HCT116 (cell line): Measurements from ENCODE around the gene SCNN1B. TPM values are rescaled to one million over a fixed set of nuclear protein-coding genes. Genes with fewer than 3 reads are reported as not detected.

ENCODE experiments used
- ATAC-seq: fragments of 200-7000 bp; cut with Tn5 transposase; 2 replicates; pipeline ENCODE4 v1.9.1; 2020; ENCODE audit warnings: mild to moderate bottlenecking, moderate library complexity
- BruUV-seq: library from RNA; stranded (reverse); fragments of 400-500 nt; replicated peaks from 2 replicates; lab custom pipeline; 2021; lab: Mats Ljungman, UMichigan
- CTCF ChIA-PET: fragments of 300-600 bp; sonication (Branson Sonifier 250); formaldehyde crosslinking; loops from one replicate; lab custom pipeline; 2021; ENCODE audit warnings: antibody characterized with exemption; lab: Charles Lee
- POLR2A ChIA-PET: fragments of 300-600, 350-600 bp; sonication (Branson Sonifier 250); formaldehyde crosslinking; loops from one replicate; lab custom pipeline; 2021; ENCODE audit warnings: antibody characterized with exemption; lab: Charles Lee
- RAD21 ChIA-PET, 2 experiments: fragments of 300-600 bp; sonication (Branson Sonifier 250); formaldehyde crosslinking; loops; one replicate each; lab custom pipeline; 2023; ENCODE audit warnings: low total read pairs in 2 of 2; ENCODE audit not compliant: uncharacterized antibody in 2 of 2, unreplicated experiment in 2 of 2, low non-redundant PET in 1 of 2; lab: Charles Lee
- DNase-seq: peaks from one replicate; pipeline ENCODE4 v3.0.0-alpha.2; 2010; ENCODE audit warnings: low read depth, low spot score
- H2AFZ ChIP-seq: fragments of 200-600 bp; shearing (Covaris generic), sonication (generic); 2 replicates; pipeline ENCODE4 v1.6.1; 2017; ENCODE audit warnings: low read depth, mixed run types, mixed read lengths, antibody characterized with exemption, low read length; ENCODE audit not compliant: poor library complexity, severe bottlenecking
- H3K27ac ChIP-seq: 2 replicates; pipeline ENCODE4 v1.5.1; 2012; ENCODE audit warnings: low read depth, low read length
- H3K27me3 ChIP-seq: fragments of 200-600 bp; sonication (generic); 2 replicates; pipeline ENCODE4 v1.6.1; 2016; ENCODE audit warnings: mixed run types, low read length, mixed read lengths; ENCODE audit not compliant: insufficient read depth
- H3K36me3 ChIP-seq, 2 experiments: fragments of 200-500 bp in 1 of 2; fragments of 200-600 bp in 1 of 2; sonication (Bioruptor generic) in 1 of 2; sonication (generic) in 1 of 2; 2 replicates each; pipeline versions ENCODE4 v1.5.1 to v1.6.1; 2014 to 2016; ENCODE audit warnings: low read length in 2 of 2, inconsistent platforms in 1 of 2, mixed read lengths in 1 of 2, mixed run types in 1 of 2; ENCODE audit not compliant: insufficient read depth in 2 of 2, control insufficient read depth in 1 of 2
- H3K4me1 ChIP-seq, 2 experiments: fragments of 200-600 bp in 1 of 2; sonication (generic) in 1 of 2; 2 replicates each; pipeline versions ENCODE4 v1.5.1 to v1.6.1; 2012 to 2017; ENCODE audit warnings: low read length in 2 of 2, inconsistent platforms in 1 of 2, mild to moderate bottlenecking in 1 of 2, mixed read lengths in 1 of 2, mixed run types in 1 of 2, moderate library complexity in 1 of 2; ENCODE audit not compliant: insufficient read depth in 2 of 2, control insufficient read depth in 1 of 2
- H3K4me2 ChIP-seq: fragments of 200-600 bp; sonication (generic); 2 replicates; pipeline ENCODE4 v1.6.1; 2017; ENCODE audit warnings: mixed run types, low read length, mixed read lengths
- H3K4me3 ChIP-seq, 2 experiments: fragments of 200-600 bp in 1 of 2; sonication (generic) in 1 of 2; replicated peaks in 1 of 2; 2 replicates each; pipeline ENCODE4 v1.5.1; 2011 to 2016; ENCODE audit warnings: low read length in 2 of 2, control low read depth in 1 of 2, low read depth in 1 of 2, mild to moderate bottlenecking in 1 of 2, mixed read lengths in 1 of 2, mixed run types in 1 of 2
- H3K79me2 ChIP-seq: fragments of 200-600 bp; sonication (generic); 2 replicates; pipeline ENCODE4 v1.6.1; 2017; ENCODE audit warnings: mild to moderate bottlenecking, mixed run types, low read length, moderate library complexity, mixed read lengths; ENCODE audit not compliant: insufficient read depth
- H3K9ac ChIP-seq: fragments of 200-600 bp; sonication (generic); 2 replicates; pipeline ENCODE4 v1.6.1; 2016; ENCODE audit warnings: low read length, mixed read lengths
- H3K9me2 ChIP-seq: fragments of 200-600 bp; sonication (generic), shearing (Covaris generic); 2 replicates; pipeline ENCODE4 v1.6.1; 2017; ENCODE audit warnings: mixed run types, mild to moderate bottlenecking, moderate library complexity; ENCODE audit not compliant: insufficient read depth
- H3K9me3 ChIP-seq, 2 experiments: fragments of 200-500 bp in 1 of 2; fragments of 200-600 bp in 1 of 2; sonication (Bioruptor generic) in 1 of 2; sonication (generic) in 1 of 2; 2 replicates each; pipeline ENCODE4 v1.6.1; 2014 to 2017; ENCODE audit warnings: low read length in 2 of 2, mixed read lengths in 2 of 2, inconsistent platforms in 1 of 2, low read depth in 1 of 2, mild to moderate bottlenecking in 1 of 2, mixed run types in 1 of 2, moderate library complexity in 1 of 2; ENCODE audit not compliant: control insufficient read depth in 1 of 2, insufficient read depth in 1 of 2
- H4K20me1 ChIP-seq: fragments of 200-600 bp; sonication (generic), shearing (Covaris generic); 2 replicates; pipeline ENCODE4 v1.6.1; 2017; ENCODE audit warnings: mixed run types, mild to moderate bottlenecking, moderate library complexity; ENCODE audit not compliant: insufficient read depth
- CBX3 ChIP-seq: IDR thresholded peaks from 2 replicates; pipeline ENCODE4 v1.6.1; 2012; ENCODE audit warnings: low read depth
- CEBPB ChIP-seq: IDR thresholded peaks from 2 replicates; pipeline ENCODE4 v1.6.1; 2012; ENCODE audit warnings: low read depth
- ELF1 ChIP-seq: IDR thresholded peaks from 2 replicates; pipeline ENCODE4 v1.6.1; 2012; ENCODE audit warnings: low read depth, borderline replicate concordance
- EZH2 ChIP-seq: fragments of 200-600 bp; sonication (generic); IDR thresholded peaks from 2 replicates; pipeline ENCODE4 v1.6.1; 2017; ENCODE audit warnings: antibody characterized with exemption, mixed run types
- EZH2phosphoT487 ChIP-seq: fragments of 200-600 bp; IDR thresholded peaks from 2 replicates; pipeline ENCODE4 v1.6.1; 2018; ENCODE audit warnings: antibody characterized with exemption, borderline replicate concordance
- FOSL1 ChIP-seq: IDR thresholded peaks from 2 replicates; pipeline ENCODE4 v1.6.1; 2012; ENCODE audit warnings: low read depth
- JUND ChIP-seq: IDR thresholded peaks from 2 replicates; pipeline ENCODE4 v1.6.1; 2012
- SIN3A ChIP-seq: IDR thresholded peaks from 2 replicates; pipeline ENCODE4 v1.6.1; 2012; ENCODE audit warnings: low read depth
- SP1 ChIP-seq: IDR thresholded peaks from 2 replicates; pipeline ENCODE4 v1.6.1; 2012; ENCODE audit warnings: low read depth
- SRF ChIP-seq: IDR thresholded peaks from 2 replicates; pipeline ENCODE4 v1.6.1; 2012; ENCODE audit warnings: low read depth
- TCF7L2 ChIP-seq: IDR thresholded peaks from 2 replicates; pipeline ENCODE4 v1.7.0; 2011; ENCODE audit warnings: borderline replicate concordance, inconsistent platforms; ENCODE audit not compliant: insufficient read depth, insufficient read length; ENCODE audit errors: extremely low read depth
- YY1 ChIP-seq: IDR thresholded peaks from 2 replicates; pipeline ENCODE4 v1.6.1; 2011; ENCODE audit warnings: low read length, low read depth, moderate library complexity, mild to moderate bottlenecking; ENCODE audit not compliant: insufficient replicate concordance; ENCODE audit errors: extremely low read depth
- ZFX ChIP-seq: fragments of 450-650 bp; IDR thresholded peaks from 2 replicates; pipeline ENCODE4 v1.6.1; 2017
- ZNF274 ChIP-seq: fragments of 200-500 bp; sonication (Bioruptor generic); IDR thresholded peaks from 2 replicates; pipeline ENCODE4 v1.6.1; 2014; ENCODE audit warnings: mild to moderate bottlenecking, low read depth, low read length, inconsistent platforms
- intact Hi-C: fragments of 100-400 bp; cut with micrococcal nuclease; formaldehyde crosslinking; loops from 2 replicates; pipeline ENCODE4 v1.10.0; 2022
- total RNA-seq: library from RNA; stranded (reverse); gene quantifications from one replicate; pipeline ENCODE4 v1.2.1, GENCODE V29; 2021; ENCODE audit not compliant: unreplicated experiment
- TF ChIP-seq, protein P1 (sequence below): IDR thresholded peaks from 2 replicates; pipeline ENCODE4 v1.6.1; 2012
- TF ChIP-seq, protein P2 (sequence below): IDR thresholded peaks from 2 replicates; pipeline ENCODE4 v1.6.1; 2011; ENCODE audit warnings: mild to moderate bottlenecking, low read length, moderate library complexity; ENCODE audit not compliant: insufficient replicate concordance; ENCODE audit errors: extremely low read depth
- TF ChIP-seq, protein P3 (sequence below): IDR thresholded peaks from 2 replicates; pipeline ENCODE4 v1.6.1; 2012; ENCODE audit warnings: low read depth

The SCNN1B gene
- total RNA-seq, 1 experiment from 2014 or later: 0.37 TPM

DNA sequence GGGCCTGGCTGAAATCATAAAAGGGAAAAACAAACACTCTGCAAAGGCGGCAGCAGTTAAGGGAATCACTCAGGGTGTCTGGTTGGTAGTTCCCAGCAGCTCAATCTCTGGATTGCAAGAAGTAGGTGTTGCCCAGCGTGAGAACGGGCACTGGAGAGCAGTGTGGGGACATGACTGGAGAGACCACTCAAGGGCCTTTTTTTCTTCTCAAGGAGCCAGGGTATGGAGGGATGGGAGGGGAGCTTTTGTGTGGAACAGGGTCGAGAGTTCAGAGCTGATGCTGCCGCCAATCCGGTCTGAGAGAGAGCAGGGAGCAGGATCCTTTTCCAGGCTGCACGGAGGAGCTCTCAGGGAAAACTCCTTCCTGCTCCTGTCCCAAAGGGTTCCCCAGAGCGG, 15.2 kb downstream of the SCNN1B start:
- ATAC-seq (no peak), DNase-seq (no peak)
- Histone ChIP-seq H4K20me1 (no peaks in the 10 kb centered on the region), H3K79me2 (no peaks in the 10 kb centered on the region), H3K4me1 (no peaks in the 10 kb centered on the region), H3K4me3 (no peak overlapping the region), H3K4me2 (no peak overlapping the region), H3K9me3 (no peaks in the 10 kb centered on the region), H3K27ac (no peak overlapping the region), H3K9ac (no peak overlapping the region), H3K9me2 (no peaks in the 10 kb centered on the region), H2AFZ (no peak overlapping the region), H3K36me3 (no peaks in the 10 kb centered on the region), H3K27me3 (no peaks in the 10 kb centered on the region)
- TF ChIP-seq ZFX (no peak), SIN3A (no peak), JUND (no peak), EZH2 (no peak), YY1 (no peak), SRF (no peak), ZNF274 (no peak), FOSL1 (no peak), SP1 (no peak), CBX3 (no peak), TCF7L2 (no peak), CEBPB (no peak), ELF1 (no peak), EZH2phosphoT487 (no peak)
- TF ChIP-seq, protein P1, sequence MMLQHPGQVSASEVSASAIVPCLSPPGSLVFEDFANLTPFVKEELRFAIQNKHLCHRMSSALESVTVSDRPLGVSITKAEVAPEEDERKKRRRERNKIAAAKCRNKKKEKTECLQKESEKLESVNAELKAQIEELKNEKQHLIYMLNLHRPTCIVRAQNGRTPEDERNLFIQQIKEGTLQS: no peak
- TF ChIP-seq, protein P2, sequence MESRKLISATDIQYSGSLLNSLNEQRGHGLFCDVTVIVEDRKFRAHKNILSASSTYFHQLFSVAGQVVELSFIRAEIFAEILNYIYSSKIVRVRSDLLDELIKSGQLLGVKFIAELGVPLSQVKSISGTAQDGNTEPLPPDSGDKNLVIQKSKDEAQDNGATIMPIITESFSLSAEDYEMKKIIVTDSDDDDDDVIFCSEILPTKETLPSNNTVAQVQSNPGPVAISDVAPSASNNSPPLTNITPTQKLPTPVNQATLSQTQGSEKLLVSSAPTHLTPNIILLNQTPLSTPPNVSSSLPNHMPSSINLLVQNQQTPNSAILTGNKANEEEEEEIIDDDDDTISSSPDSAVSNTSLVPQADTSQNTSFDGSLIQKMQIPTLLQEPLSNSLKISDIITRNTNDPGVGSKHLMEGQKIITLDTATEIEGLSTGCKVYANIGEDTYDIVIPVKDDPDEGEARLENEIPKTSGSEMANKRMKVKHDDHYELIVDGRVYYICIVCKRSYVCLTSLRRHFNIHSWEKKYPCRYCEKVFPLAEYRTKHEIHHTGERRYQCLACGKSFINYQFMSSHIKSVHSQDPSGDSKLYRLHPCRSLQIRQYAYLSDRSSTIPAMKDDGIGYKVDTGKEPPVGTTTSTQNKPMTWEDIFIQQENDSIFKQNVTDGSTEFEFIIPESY: no peak
- TF ChIP-seq, protein P3, sequence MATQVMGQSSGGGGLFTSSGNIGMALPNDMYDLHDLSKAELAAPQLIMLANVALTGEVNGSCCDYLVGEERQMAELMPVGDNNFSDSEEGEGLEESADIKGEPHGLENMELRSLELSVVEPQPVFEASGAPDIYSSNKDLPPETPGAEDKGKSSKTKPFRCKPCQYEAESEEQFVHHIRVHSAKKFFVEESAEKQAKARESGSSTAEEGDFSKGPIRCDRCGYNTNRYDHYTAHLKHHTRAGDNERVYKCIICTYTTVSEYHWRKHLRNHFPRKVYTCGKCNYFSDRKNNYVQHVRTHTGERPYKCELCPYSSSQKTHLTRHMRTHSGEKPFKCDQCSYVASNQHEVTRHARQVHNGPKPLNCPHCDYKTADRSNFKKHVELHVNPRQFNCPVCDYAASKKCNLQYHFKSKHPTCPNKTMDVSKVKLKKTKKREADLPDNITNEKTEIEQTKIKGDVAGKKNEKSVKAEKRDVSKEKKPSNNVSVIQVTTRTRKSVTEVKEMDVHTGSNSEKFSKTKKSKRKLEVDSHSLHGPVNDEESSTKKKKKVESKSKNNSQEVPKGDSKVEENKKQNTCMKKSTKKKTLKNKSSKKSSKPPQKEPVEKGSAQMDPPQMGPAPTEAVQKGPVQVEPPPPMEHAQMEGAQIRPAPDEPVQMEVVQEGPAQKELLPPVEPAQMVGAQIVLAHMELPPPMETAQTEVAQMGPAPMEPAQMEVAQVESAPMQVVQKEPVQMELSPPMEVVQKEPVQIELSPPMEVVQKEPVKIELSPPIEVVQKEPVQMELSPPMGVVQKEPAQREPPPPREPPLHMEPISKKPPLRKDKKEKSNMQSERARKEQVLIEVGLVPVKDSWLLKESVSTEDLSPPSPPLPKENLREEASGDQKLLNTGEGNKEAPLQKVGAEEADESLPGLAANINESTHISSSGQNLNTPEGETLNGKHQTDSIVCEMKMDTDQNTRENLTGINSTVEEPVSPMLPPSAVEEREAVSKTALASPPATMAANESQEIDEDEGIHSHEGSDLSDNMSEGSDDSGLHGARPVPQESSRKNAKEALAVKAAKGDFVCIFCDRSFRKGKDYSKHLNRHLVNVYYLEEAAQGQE: no peak
- CTCF ChIA-PET: interaction anchor here (1.3 kb wide), 1 partner anchor 118 kb away, joined by 4 read pairs; no protein-coding TSS in a partner anchor
- intact Hi-C loops: no loop called here
- RAD21 ChIA-PET: no interaction called here
- POLR2A ChIA-PET: no interaction called here
- BruUV-seq: no TSS peak
